Endothelial cell of umbilical vein (primary cell): ENCODE results near the gene HDAC4. TPM values are rescaled to one million over a fixed set of nuclear protein-coding genes. Genes with fewer than 3 reads are reported as not detected.

Source experiments
- BruUV-seq: library from RNA; stranded (reverse); fragments of 400-500 nt; replicated peaks from 2 replicates; lab custom pipeline; 2021; lab: Mats Ljungman, UMichigan
- CTCF ChIA-PET: fragments of 300-600, 350-600 bp; sonication (Branson Sonifier 250); formaldehyde crosslinking; loops from one replicate; lab custom pipeline; 2021; ENCODE audit warnings: antibody characterized with exemption, inconsistent platforms; lab: Charles Lee
- POLR2A ChIA-PET: fragments of 300-600, 350-600 bp; sonication (Branson Sonifier 250); formaldehyde crosslinking; loops from one replicate; lab custom pipeline; 2021; ENCODE audit warnings: antibody characterized with exemption, inconsistent platforms; lab: Charles Lee
- DNase-seq: peaks from one replicate; pipeline ENCODE4 v3.0.0-alpha.2; 2011; ENCODE audit warnings: low read depth, low spot score
- FAIRE-seq: peaks from 2 replicates; lab custom pipeline; 2011; peaks lifted over from hg19 to GRCh38; lab: Jason Lieb, UNC
- H2AFZ ChIP-seq: 2 replicates; pipeline ENCODE4 v1.6.0; 2012; ENCODE audit warnings: low read depth, low read length, control low read depth, inconsistent platforms
- H3K27ac ChIP-seq: 2 replicates; pipeline ENCODE4 v1.5.1; 2011; ENCODE audit warnings: low read depth, mild to moderate bottlenecking, control low read depth, low read length, moderate library complexity; ENCODE audit not compliant: insufficient read depth
- H3K27me3 ChIP-seq, 2 experiments: 2 replicates each; pipeline versions ENCODE4 v1.6.0 to v1.6.1; 2011; ENCODE audit warnings: low read length in 2 of 2, mixed read lengths in 1 of 2; ENCODE audit not compliant: control insufficient read depth in 2 of 2, insufficient read depth in 2 of 2
- H3K36me3 ChIP-seq, 2 experiments: 2 replicates in 1 of 2; 3 replicates in 1 of 2; pipeline ENCODE4 v1.5.1; 2011; ENCODE audit warnings: low read length in 2 of 2, mild to moderate bottlenecking in 1 of 2, moderate library complexity in 1 of 2; ENCODE audit not compliant: control insufficient read depth in 2 of 2, insufficient read depth in 2 of 2; ENCODE audit errors: extremely low read depth in 1 of 2
- H3K4me1 ChIP-seq: 3 replicates; pipeline ENCODE4 v1.5.1; 2011; ENCODE audit warnings: mild to moderate bottlenecking, low read length; ENCODE audit not compliant: control insufficient read depth, insufficient read depth; ENCODE audit errors: extremely low read depth
- H3K4me2 ChIP-seq: 2 replicates; pipeline ENCODE4 v1.6.1; 2011; ENCODE audit warnings: low read length, control low read depth, mixed read lengths; ENCODE audit not compliant: insufficient read depth
- H3K4me3 ChIP-seq, 3 experiments: fragments of 200-600 bp in 1 of 3; sonication (generic), shearing (Covaris generic) in 1 of 3; replicated peaks in 1 of 3; 2 replicates each; pipeline ENCODE4 v1.5.1; 2011 to 2016; ENCODE audit warnings: control low read depth in 3 of 3, low read length in 3 of 3, mild to moderate bottlenecking in 2 of 3, inconsistent platforms in 1 of 3, low read depth in 1 of 3, moderate library complexity in 1 of 3; ENCODE audit not compliant: insufficient read depth in 1 of 3
- H3K79me2 ChIP-seq: 2 replicates; pipeline ENCODE4 v1.6.0; 2012; ENCODE audit warnings: low read length, inconsistent platforms; ENCODE audit not compliant: control insufficient read depth, insufficient read depth
- H3K9ac ChIP-seq: replicated peaks from 2 replicates; pipeline ENCODE3; 2011; ENCODE audit warnings: low read length, control low read depth; ENCODE audit not compliant: insufficient read depth; ENCODE audit errors: extremely low read depth
- H3K9me1 ChIP-seq: replicated peaks from 3 replicates; pipeline ENCODE4 v1.6.0; 2011; ENCODE audit warnings: mild to moderate bottlenecking, low read length; ENCODE audit not compliant: control insufficient read depth, insufficient read depth; ENCODE audit errors: extremely low read depth
- H3K9me3 ChIP-seq: replicated peaks from 2 replicates; pipeline ENCODE4 v1.5.1; 2012; ENCODE audit warnings: low read length, inconsistent platforms; ENCODE audit not compliant: control insufficient read depth, insufficient read depth
- H4K20me1 ChIP-seq: replicated peaks from 2 replicates; pipeline ENCODE3; 2011; ENCODE audit warnings: mild to moderate bottlenecking, low read length; ENCODE audit not compliant: control insufficient read depth, insufficient read depth; ENCODE audit errors: extremely low read depth
- EZH2 ChIP-seq: IDR thresholded peaks from 2 replicates; pipeline ENCODE4 v1.6.1; 2012; ENCODE audit warnings: borderline replicate concordance, low read depth, mild to moderate bottlenecking, moderate library complexity, low read length, inconsistent platforms; ENCODE audit not compliant: severe bottlenecking
- FOS ChIP-seq: IDR thresholded peaks from 2 replicates; pipeline ENCODE4 v1.6.1; 2011; ENCODE audit warnings: mild to moderate bottlenecking, low read length, moderate library complexity, borderline replicate concordance; ENCODE audit not compliant: insufficient read depth
- GATA2 ChIP-seq: IDR thresholded peaks from 2 replicates; pipeline ENCODE4 v1.7.0; 2011; ENCODE audit warnings: low read depth, mild to moderate bottlenecking, moderate library complexity, mixed read lengths, low read length; ENCODE audit not compliant: insufficient read length, insufficient read depth
- JUN ChIP-seq: IDR thresholded peaks from 2 replicates; pipeline ENCODE4 v1.6.1; 2011; ENCODE audit warnings: borderline replicate concordance, low read depth; ENCODE audit not compliant: insufficient read length, insufficient read depth
- MYC ChIP-seq: IDR thresholded peaks from one replicate; pipeline ENCODE4 v1.6.1; 2011; ENCODE audit warnings: mild to moderate bottlenecking, low read depth, low read length
- POLR2A ChIP-seq: IDR thresholded peaks from 2 replicates; pipeline ENCODE4 v1.6.1; 2012; ENCODE audit warnings: low read depth, mild to moderate bottlenecking, control low read depth, low read length
- POLR2AphosphoS5 ChIP-seq: IDR thresholded peaks from 2 replicates; pipeline ENCODE4 v1.6.1; 2012; ENCODE audit warnings: low read depth, mild to moderate bottlenecking, control low read depth, low read length, moderate library complexity; ENCODE audit not compliant: insufficient read depth
- dilution Hi-C: fragments of 300-500 bp; cut with MboI; formaldehyde crosslinking; loops from one replicate; pipeline ENCODE4 v1.15.0; 2019; ENCODE audit warnings: low sequenced_read_pairs; ENCODE audit not compliant: extremely low pct_ligation_motif_present
- intact Hi-C: fragments of 100-400 bp; cut with micrococcal nuclease; formaldehyde crosslinking; loops from one replicate; pipeline ENCODE4 v1.10.0; 2022
- polyA plus RNA-seq, 4 experiments: library from polyadenylated mRNA; depleted of rRNA in 3 of 4; stranded (reverse) in 3 of 4; unstranded in 1 of 4; fragments of >200 nt; gene quantifications; 2 replicates each; pipeline versions ENCODE4 v1.2.1 to v1.2.3, GENCODE V29; 2011 to 2012; ENCODE audit warnings: missing spikeins in 1 of 4
- total RNA-seq: library from RNA; stranded (reverse); gene quantifications from 2 replicates; pipeline ENCODE4 v1.2.3, GENCODE V29; 2021
- TF ChIP-seq, protein P1 (sequence below): IDR thresholded peaks from 2 replicates; pipeline ENCODE4 v1.6.1; 2011; ENCODE audit not compliant: insufficient read depth, insufficient read length
- TF ChIP-seq, protein P2 (sequence below), 2 donors: IDR thresholded peaks; 1 replicate in 1 of 2; 2 replicates in 1 of 2; pipeline ENCODE4 v1.5.1; 2011; ENCODE audit warnings: low read length in 2 of 2, mild to moderate bottlenecking in 2 of 2, moderate library complexity in 2 of 2, control low read depth in 1 of 2, inconsistent platforms in 1 of 2, low read depth in 1 of 2; ENCODE audit not compliant: insufficient read depth in 1 of 2; ENCODE audit errors: extremely low read depth in 1 of 2

Gene HDAC4
- total and polyA plus RNA-seq, 2 donors (not counting 3 experiments of a cell fraction or from before 2014, with no cell fraction given): 13.4 to 33.0 TPM

DNA sequence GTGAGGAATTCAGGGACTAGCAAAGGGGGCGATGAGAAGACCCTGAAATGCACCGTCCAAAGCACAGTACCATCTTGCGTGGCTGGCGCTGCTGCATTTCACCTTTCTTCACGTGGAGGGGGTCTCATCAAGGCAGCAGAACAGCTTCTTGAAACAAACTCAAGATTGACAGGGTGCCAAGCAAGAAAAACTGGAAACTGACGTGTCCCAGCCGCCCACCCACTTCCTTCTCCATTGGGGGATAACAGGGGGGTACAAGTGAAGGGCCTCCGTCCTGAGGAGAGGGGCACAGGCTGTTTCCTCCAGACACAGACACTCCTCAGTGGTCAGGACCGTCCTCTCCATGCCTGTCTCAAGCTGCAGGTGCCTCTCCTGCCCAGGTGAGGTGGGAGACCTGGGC, 32.5 kb downstream of the HDAC4 start:
- CTCF ChIA-PET: no interaction called here
- no peak for TF ChIP-seq FOS
- TF ChIP-seq POLR2A: no peak
- TF ChIP-seq POLR2AphosphoS5: no peak
- no peak for TF ChIP-seq JUN
- TF ChIP-seq, protein P1, sequence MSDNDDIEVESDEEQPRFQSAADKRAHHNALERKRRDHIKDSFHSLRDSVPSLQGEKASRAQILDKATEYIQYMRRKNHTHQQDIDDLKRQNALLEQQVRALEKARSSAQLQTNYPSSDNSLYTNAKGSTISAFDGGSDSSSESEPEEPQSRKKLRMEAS: no peak
- TF ChIP-seq, protein P2, sequence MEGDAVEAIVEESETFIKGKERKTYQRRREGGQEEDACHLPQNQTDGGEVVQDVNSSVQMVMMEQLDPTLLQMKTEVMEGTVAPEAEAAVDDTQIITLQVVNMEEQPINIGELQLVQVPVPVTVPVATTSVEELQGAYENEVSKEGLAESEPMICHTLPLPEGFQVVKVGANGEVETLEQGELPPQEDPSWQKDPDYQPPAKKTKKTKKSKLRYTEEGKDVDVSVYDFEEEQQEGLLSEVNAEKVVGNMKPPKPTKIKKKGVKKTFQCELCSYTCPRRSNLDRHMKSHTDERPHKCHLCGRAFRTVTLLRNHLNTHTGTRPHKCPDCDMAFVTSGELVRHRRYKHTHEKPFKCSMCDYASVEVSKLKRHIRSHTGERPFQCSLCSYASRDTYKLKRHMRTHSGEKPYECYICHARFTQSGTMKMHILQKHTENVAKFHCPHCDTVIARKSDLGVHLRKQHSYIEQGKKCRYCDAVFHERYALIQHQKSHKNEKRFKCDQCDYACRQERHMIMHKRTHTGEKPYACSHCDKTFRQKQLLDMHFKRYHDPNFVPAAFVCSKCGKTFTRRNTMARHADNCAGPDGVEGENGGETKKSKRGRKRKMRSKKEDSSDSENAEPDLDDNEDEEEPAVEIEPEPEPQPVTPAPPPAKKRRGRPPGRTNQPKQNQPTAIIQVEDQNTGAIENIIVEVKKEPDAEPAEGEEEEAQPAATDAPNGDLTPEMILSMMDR (IDR thresholded peaks at IDR 0.05; ENCODE audit: extremely low read depth in 1 of 2, insufficient read depth in 1 of 2, low read depth in 1 of 2, low read length in 2 of 2): no peak
- no peak for TF ChIP-seq GATA2
- no peak for TF ChIP-seq MYC
- TF ChIP-seq EZH2: no peak
- H3K4me3 ChIP-seq: no peak overlapping the region
- no peak overlapping the region for H3K4me2 ChIP-seq
- no peaks in the 10 kb centered on the region for H3K9me3 ChIP-seq
- no peak overlapping the region for H3K27ac ChIP-seq
- BruUV-seq: no TSS peak
- dilution Hi-C loops: no loop called here
- FAIRE-seq (no peak), DNase-seq (no peak)
- H2AFZ ChIP-seq: no peak overlapping the region
- no peak overlapping the region for H3K9ac ChIP-seq
- intact Hi-C loops: no loop called here
- H3K27me3 ChIP-seq: no peaks in the 10 kb centered on the region
- no peaks in the 10 kb centered on the region for H3K36me3 ChIP-seq
- H4K20me1 ChIP-seq: no peaks in the 10 kb centered on the region
- no peaks in the 10 kb centered on the region for H3K9me1 ChIP-seq
- no peaks in the 10 kb centered on the region for H3K79me2 ChIP-seq
- POLR2A ChIA-PET: no interaction called here
- H3K4me1 ChIP-seq: no peaks in the 10 kb centered on the region
